ENCODE results near the gene CAPZB. TPM values are rescaled to one million over a fixed set of nuclear protein-coding genes. Genes with fewer than 3 reads are reported as not detected.

CAPZB gene
- total RNA-seq, 4 donors from 2014 or later = 107 to 210 (median 119) TPM

DNA sequence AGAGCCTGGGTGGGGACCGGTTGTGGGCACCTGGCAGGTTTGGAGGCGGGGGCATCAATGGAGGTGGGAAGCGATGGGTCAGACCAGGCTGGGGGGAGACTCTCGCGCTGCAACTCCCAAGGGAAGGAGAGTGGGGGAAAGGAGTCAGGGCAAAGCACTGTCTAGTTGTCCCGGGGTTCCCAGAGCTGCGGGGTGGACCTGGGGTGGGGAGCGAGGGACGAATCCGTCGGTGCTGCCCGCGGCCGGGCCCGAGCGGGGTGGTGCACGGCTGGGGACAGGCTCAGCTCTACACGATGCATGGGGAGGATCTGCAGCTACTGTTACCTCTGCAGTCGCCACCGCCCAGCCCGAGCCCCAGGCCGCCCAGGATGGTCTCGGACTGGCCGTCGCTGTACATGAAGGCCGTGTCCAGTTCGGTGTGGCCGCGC, 173.8 kb downstream of the CAPZB start:
- peaks cover 0 to 17% (median 0%) of the 10 kb centered on the region in 3 donors for H3K36me3 ChIP-seq
- H3K27ac ChIP-seq = peak overlapping the region; percentile 84 to 92 (median 88)
- peak overlapping the region; percentile 79 to 96 (median 88) for H3K4me3 ChIP-seq
- H3K9me3 ChIP-seq = no peaks in the 10 kb centered on the region
- no peak for TF ChIP-seq POLR2A (IDR thresholded peaks at IDR 0.05)
- TF ChIP-seq, protein P1, sequence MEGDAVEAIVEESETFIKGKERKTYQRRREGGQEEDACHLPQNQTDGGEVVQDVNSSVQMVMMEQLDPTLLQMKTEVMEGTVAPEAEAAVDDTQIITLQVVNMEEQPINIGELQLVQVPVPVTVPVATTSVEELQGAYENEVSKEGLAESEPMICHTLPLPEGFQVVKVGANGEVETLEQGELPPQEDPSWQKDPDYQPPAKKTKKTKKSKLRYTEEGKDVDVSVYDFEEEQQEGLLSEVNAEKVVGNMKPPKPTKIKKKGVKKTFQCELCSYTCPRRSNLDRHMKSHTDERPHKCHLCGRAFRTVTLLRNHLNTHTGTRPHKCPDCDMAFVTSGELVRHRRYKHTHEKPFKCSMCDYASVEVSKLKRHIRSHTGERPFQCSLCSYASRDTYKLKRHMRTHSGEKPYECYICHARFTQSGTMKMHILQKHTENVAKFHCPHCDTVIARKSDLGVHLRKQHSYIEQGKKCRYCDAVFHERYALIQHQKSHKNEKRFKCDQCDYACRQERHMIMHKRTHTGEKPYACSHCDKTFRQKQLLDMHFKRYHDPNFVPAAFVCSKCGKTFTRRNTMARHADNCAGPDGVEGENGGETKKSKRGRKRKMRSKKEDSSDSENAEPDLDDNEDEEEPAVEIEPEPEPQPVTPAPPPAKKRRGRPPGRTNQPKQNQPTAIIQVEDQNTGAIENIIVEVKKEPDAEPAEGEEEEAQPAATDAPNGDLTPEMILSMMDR (IDR thresholded peaks at IDR 0.05) = no peak
- DNase-seq = peak in 2 of 3 donors; percentile 22 to 64
- H3K4me1 ChIP-seq = peaks cover 0 to 49% (median 20%) of the 10 kb centered on the region in 4 donors
- H3K27me3 ChIP-seq = no peaks in the 10 kb centered on the region

- peaks cover 0 to 23% (median 0%) of the 10 kb centered on the region in 3 donors for H3K36me3 ChIP-seq
- H3K27me3 ChIP-seq = no peaks in the 10 kb centered on the region
- peaks cover 0 to 49% (median 17%) of the 10 kb centered on the region in 4 donors for H3K4me1 ChIP-seq
- H3K9me3 ChIP-seq = no peaks in the 10 kb centered on the region
- peak overlapping the region; percentile 84 to 92 (median 88) for H3K27ac ChIP-seq
- peak in 1 of 3 donors; percentile 56 for DNase-seq
- TF ChIP-seq, protein P1 (IDR thresholded peaks at IDR 0.05) = no peak
- peak; percentile 41 to 73 for TF ChIP-seq POLR2A (IDR thresholded peaks at IDR 0.05)
- peak overlapping the region; percentile 79 to 96 (median 88) for H3K4me3 ChIP-seq
These were observed 174.4 kb downstream of the CAPZB start for GRCh38 chr1:19310720-19311502.

DNA sequence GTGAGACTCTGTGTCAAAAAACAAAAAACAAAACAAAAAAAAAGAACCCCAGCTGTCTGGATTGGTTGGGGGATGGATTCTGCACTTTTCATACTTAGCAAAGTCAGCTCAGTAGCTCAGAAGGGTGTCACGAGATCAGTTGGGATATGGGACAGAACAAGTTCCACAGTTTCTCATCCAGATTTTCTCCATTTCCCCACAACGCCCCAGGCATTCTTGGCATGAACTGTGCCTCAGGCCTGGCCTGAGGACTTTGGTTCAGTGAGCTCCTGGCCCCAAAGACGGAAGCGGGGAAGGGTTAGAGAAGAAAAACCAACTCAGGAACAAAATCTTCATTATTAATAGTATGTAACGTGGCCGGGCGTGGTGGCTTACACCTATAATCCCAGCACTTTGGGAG, 175.3 kb downstream of the CAPZB start:
- Histone ChIP-seq H3K36me3 (peaks cover 0 to 32% (median 0%) of the 10 kb centered on the region in 3 donors), H3K4me3 (no peak overlapping the region), H3K4me1 (peaks cover 0 to 41% (median 12%) of the 10 kb centered on the region in 4 donors), H3K27me3 (no peaks in the 10 kb centered on the region), H3K9me3 (no peaks in the 10 kb centered on the region), H3K27ac (no peak overlapping the region)
- TF ChIP-seq, protein P1 (IDR thresholded peaks at IDR 0.05) = no peak
- TF ChIP-seq POLR2A (IDR thresholded peaks at IDR 0.05) = no peak
- peak in 1 of 3 donors; percentile 39 for DNase-seq

- no peak for TF ChIP-seq POLR2A (IDR thresholded peaks at IDR 0.05)
- TF ChIP-seq, protein P1 (IDR thresholded peaks at IDR 0.05) = no peak
- no peaks in the 10 kb centered on the region for H3K9me3 ChIP-seq
- no peak overlapping the region for H3K4me3 ChIP-seq
- peaks cover 0 to 37% (median 8%) of the 10 kb centered on the region in 4 donors for H3K4me1 ChIP-seq
- H3K36me3 ChIP-seq = peaks cover 0 to 39% (median 0%) of the 10 kb centered on the region in 3 donors
- peak overlapping the region in 2 of 4 donors; percentile 71 to 75 for H3K27ac ChIP-seq
- DNase-seq = peak in 1 of 3 donors; percentile 10
- H3K27me3 ChIP-seq = no peaks in the 10 kb centered on the region
These were observed 176.1 kb downstream of the CAPZB start for GRCh38 chr1:19309123-19309813.

DNA sequence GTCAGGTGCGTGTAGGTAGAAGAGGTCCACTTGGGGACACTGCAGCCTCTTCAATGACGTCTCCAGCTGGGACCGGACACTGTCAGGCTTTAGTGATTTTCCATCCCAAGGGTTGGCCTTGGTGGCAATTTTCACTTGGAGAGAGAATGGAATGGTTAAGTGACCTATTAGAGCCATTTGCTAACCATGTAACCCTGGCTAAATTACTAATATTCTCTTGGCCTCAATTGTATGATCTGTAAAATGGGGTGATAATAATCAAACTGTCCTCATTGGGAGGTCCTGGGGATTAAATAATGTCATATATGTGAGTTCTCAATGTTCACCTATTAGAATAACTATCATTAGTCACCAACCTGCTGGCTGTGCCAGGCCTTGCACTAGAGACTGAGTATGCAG, 176.8 kb downstream of the CAPZB start:
- Histone ChIP-seq H3K36me3 (peaks cover 0 to 47% (median 0%) of the 10 kb centered on the region in 3 donors), H3K27ac (peak overlapping the region in 3 of 4 donors; percentile 34 to 75 (median 71)), H3K4me3 (no peak overlapping the region), H3K9me3 (no peaks in the 10 kb centered on the region), H3K27me3 (no peaks in the 10 kb centered on the region), H3K4me1 (peaks cover 0 to 30% (median 2%) of the 10 kb centered on the region in 4 donors)
- no peak for DNase-seq
- TF ChIP-seq, protein P1 (IDR thresholded peaks at IDR 0.05) = peak in 3 of 6 experiments; percentile 18 to 28 (median 22)
- no peak for TF ChIP-seq POLR2A (IDR thresholded peaks at IDR 0.05)
